Fibroblast of skin of scalp (primary cell): ENCODE data around the gene RGL1. TPM values are rescaled to one million over a fixed set of nuclear protein-coding genes. Genes with fewer than 3 reads are reported as not detected.
"Not testable (repeated sequence)": the region's sequence is repeated elsewhere in the genome, so short reads cannot be mapped to it uniquely, and the experiment has no call there.

Source experiments
- DNase-seq: peaks from one replicate; pipeline ENCODE4 v3.0.0-alpha.2; 2013
- polyA plus RNA-seq, 2 experiments: library from polyadenylated mRNA; unstranded; fragments of 120-200 nt; gene quantifications; one replicate each; pipeline ENCODE4 v1.2.1, GENCODE V29; 2013; ENCODE audit not compliant: insufficient read length in 2 of 2

The RGL1 gene
- polyA plus RNA-seq (2013, experiment 1 of 2; ENCODE audit: insufficient read length), result 9.8 TPM
- polyA plus RNA-seq (2013, experiment 2 of 2; ENCODE audit: insufficient read length), result 10.7 TPM

GRCh38 chr1:183804916-183805841, at the start of gene RGL1:
TSS of gene RGL1 (plus strand) at chr1:183805120. CDS start at chr1:183805298, 178 bp downstream.
- DNase-seq, result peak; percentile 67

GRCh38 chr1:183756326-183756725, 48.6 kb upstream of the RGL1 start:
- no peak for DNase-seq

- DNase-seq, result peak; percentile 86
Observed at GRCh38 chr1:183757061-183757460, 47.9 kb upstream of the RGL1 start.

GRCh38 chr1:183758913-183759312, 46.0 kb upstream of the RGL1 start:
- no peak for DNase-seq

- no peak for DNase-seq
Observed at GRCh38 chr1:183760661-183761060, 44.3 kb upstream of the RGL1 start.

GRCh38 chr1:183761871-183762270, 43.0 kb upstream of the RGL1 start:
- DNase-seq, result peak; percentile 61

- not testable (repeated sequence) for DNase-seq
Observed at GRCh38 chr1:183762856-183763255, 42.1 kb upstream of the RGL1 start.

GRCh38 chr1:183764981-183765380, 39.9 kb upstream of the RGL1 start:
- peak; percentile 38 for DNase-seq

GRCh38 chr1:183769956-183770815, 34.7 kb upstream of the RGL1 start:
- no peak for DNase-seq

GRCh38 chr1:183770816-183771128, 34.1 kb upstream of the RGL1 start:
- DNase-seq, result no peak

- no peak for DNase-seq
Observed at GRCh38 chr1:183773482-183774274, 31.2 kb upstream of the RGL1 start.

GRCh38 chr1:183774938-183775337, 30.0 kb upstream of the RGL1 start:
- no peak for DNase-seq

GRCh38 chr1:183776731-183777130, 28.2 kb upstream of the RGL1 start:
- peak; percentile 46 for DNase-seq

- DNase-seq, result no peak
Observed at GRCh38 chr1:183777328-183777727, 27.6 kb upstream of the RGL1 start.

- DNase-seq, result no peak
Observed at GRCh38 chr1:183778045-183778444, 26.9 kb upstream of the RGL1 start.

GRCh38 chr1:183778568-183779433, 26.1 kb upstream of the RGL1 start:
- no peak for DNase-seq

- DNase-seq, result no peak
Observed at GRCh38 chr1:183780159-183780558, 24.8 kb upstream of the RGL1 start.

- no peak for DNase-seq
Observed at GRCh38 chr1:183780757-183781156, 24.2 kb upstream of the RGL1 start.

GRCh38 chr1:183783342-183783741, 21.6 kb upstream of the RGL1 start:
- peak; percentile 38 for DNase-seq

- peak; percentile 60 for DNase-seq
Observed at GRCh38 chr1:183783767-183784637, 20.9 kb upstream of the RGL1 start.
